ENCODE data around the gene PPM1F.
"Not testable (repeated sequence)": the region's sequence is repeated elsewhere in the genome, so short reads cannot be mapped to it uniquely, and the experiment has no call there.

PPM1F gene

GRCh38 chr22:21883930-21884329 is 68.7 kb downstream of the PPM1F start:
- not testable (repeated sequence) for FAIRE-seq

- FAIRE-seq, result not testable (repeated sequence)
These were observed 69.8 kb downstream of the PPM1F start for GRCh38 chr22:21882754-21883333.

DNA sequence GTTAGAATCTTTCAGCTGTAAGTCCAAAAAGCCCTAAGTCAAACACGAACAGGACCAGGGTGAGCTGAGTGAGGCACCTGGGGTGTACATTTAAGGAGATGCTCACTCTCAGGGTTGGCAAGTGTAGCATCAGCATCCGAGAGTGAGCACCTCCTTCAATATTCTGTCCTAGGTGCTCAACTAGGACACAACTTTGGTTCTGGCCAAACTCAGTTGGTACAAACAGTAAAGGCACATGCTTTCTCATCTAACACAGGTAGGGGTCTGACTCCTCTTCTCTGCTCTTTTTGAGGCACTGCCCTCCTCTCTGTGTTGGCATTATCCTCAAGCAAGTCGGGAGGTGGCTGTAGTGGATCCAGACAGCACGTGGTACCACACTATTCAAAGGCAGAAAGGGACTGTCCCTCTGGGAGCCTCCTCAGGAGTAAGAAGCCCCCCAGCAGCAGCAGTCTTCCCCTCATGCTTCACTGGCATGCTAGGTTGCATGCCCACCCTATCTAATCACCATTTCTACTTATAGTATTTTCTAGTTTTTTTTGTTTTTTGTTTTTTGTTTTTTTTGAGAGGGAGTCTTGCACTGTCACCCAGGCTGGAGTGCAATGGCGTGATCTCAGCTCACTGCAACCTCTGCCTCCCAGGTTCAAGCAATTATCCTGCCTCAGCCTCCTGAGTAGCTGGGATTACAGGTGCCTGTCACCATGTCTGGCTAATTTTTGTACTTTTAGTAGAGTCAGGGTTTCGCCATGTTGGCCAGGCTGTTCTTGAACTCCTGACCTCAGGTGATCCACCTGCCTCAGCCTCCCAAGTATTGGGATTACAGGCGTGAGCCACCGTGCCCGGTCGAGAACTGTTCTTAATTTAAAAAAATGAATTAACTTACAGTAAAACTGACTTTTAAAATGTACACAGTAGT is 70.6 kb downstream of the PPM1F start:
- FAIRE-seq, result no peak

- FAIRE-seq, result no peak
These were observed 76.0 kb downstream of the PPM1F start for GRCh38 chr22:21876486-21877176.

DNA sequence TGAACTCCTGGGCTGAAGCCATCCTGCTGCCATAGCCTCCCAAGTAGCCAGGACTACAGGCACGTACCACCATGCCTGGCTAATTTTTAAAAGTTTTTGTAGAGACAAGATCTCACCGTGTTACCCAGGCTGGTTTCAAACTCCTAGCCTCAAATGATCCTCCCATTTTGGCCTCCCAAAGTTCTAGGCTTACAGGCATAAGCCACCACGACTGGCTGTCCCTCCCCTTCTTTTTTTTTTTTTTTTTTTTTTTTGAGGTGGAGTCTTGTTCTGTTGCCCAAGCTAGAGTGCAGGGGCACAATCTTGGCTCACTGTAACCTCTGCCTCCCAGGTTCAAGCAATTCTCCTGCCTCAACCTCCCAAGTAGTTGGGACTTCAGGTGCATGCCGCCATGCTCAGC is 77.7 kb downstream of the PPM1F start:
- not testable (repeated sequence) for FAIRE-seq

GRCh38 chr22:21873619-21874018 is 79.0 kb downstream of the PPM1F start:
- no peak for FAIRE-seq

- not testable (repeated sequence) for FAIRE-seq
These were observed 79.9 kb downstream of the PPM1F start for GRCh38 chr22:21872741-21873140.

Data from islet of Langerhans (tissue), 1 donor.